Measurements from ENCODE around the gene HLA-DPB1.
"Not testable (repeated sequence)": the region's sequence is repeated elsewhere in the genome, so short reads cannot be mapped to it uniquely, and the experiment has no call there.

Gene HLA-DPB1

DNA sequence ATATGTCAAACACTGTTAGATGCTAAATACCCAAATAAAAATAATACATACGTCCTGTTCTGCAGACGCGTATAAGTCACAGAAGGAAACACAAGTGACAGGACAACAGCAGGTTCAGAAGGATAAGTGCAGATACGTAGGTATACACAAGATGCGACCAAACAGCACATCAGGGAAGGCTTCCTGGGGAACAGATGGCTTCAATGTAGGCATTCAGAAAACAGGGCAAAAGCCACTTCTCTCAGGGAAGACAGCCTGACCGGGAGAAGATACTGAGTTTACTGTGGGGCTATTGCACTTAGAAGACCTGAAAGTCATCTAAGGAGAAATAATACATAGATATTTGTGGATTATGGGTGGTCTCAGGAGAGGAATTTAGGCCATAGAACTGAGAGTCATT is 4.2 kb upstream of the HLA-DPB1 start:
- no peak for DNase-seq (ENCODE audit: low spot score)

DNA sequence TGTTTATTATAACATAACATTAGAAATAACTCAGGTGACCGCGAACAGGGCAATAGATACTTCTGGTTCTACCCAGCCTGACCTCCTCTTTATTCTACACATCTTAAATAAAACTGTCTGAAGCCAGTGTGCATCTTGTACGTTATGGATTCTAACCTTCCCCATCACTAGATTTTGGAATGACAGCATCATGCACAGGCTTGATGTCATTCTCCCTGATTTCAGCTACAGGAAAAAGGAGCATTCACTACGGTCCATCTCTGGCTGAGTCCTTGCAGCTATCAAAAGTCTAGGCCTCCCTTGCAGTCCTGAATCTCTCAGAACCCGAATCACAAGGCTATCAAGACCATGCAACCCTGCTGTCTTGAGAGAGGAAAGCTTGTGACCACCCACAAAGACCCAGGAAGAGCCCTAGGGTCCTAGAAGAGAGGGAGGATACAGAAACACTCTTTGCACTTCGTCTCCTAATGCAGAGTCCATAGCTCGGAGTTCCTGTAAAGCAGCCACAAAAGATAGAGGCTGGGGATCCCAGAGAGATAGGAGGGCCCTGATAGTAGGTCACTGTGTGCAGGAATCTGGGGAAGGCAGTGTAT is 3.2 kb upstream of the HLA-DPB1 start:
- DNase-seq (ENCODE audit: low spot score): no peak

DNA sequence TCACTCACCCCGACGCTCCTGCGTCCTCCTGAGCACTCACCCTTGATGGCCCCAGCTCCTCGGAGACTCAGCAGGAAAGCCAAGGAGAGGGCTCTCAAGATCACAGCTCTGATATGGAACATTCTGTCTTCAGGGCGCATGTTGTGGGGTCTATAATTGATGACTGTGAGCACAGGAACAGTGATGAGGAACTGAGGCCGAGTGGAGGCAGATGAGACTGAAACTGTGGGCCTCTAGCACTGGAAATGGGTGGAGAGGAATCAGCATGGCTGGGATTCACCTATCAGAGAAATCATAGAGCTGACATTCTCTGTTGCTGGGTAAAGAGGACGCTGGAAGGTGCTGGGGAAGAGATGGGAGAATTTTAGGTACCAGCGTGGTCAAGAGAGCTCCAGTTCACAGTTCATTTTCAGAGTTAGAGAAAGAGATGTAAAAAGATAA is 2.3 kb upstream of the HLA-DPB1 start, which contains the start of gene HLA-DPA1:
Gene HLA-DPA1, minus strand, starts transcription at position 219 of the 441 bp plus-strand sequence.
- peak; percentile 12 for DNase-seq (ENCODE audit: low spot score)

DNA sequence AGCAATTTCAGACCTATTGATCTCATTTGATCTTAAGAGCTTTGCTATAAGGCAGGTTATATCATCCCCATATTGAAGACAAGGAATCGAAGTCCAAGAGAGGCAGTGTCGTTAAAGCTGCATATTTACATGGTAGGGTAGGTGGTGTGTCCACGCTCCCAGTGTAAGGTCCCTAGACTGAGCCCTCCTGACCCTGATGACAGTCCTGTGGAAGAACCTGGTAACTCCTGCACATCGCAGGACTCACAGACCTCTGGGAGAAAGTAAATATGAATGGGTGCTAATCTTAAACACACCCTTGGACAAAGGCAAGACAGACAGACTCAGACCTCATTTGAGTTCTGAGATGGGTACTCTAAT is 602 bp upstream of the HLA-DPB1 start:
- no peak for DNase-seq (ENCODE audit: low spot score)

DNA sequence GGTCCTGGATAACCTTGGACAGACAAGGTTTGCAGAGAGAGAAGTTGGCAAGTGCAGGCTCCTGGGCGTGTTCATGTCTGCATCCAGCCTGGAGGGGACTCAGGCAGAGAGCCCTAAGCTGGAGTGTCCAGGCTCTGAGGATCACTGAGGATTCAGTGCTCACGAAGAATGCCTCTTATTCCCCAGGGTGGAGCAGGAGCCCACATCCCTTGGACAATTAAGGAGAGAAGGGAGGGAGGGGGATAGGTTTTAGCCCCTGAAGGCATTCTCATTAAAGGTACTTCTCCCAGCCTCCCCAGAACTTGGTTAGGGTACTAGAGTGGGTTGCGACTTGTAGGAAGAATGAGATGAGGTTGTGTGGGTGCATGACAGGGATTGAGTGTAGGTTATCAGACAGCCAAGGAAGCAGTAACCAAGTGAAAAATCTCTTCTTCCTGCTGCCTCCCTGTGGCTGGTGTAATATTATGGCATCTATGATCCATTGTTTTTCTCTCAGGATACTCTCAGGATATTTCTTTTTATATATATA is 680 bp downstream of the HLA-DPB1 start:
- DNase-seq (ENCODE audit: low spot score): no peak

DNA sequence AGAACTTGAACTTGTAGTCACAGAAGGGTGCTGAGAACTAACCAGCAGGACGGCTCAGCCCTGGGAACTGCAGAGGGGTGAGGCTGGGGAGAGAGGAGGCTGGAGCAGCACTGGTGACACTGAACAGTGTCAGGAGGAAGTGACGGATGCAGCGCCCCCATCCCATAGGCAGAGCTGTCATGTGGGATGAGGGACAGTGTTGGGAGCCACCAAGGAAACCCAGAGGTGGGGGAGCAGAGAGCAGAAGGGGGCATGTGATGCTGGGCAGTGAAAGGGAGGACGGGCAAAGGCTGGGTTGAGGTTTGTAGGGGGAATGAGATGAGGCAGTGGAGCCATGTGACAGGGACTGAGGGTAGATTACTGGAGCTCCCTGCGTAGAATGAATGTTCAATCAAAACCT is 2.1 kb downstream of the HLA-DPB1 start:
- no peak for DNase-seq (ENCODE audit: low spot score)

DNA sequence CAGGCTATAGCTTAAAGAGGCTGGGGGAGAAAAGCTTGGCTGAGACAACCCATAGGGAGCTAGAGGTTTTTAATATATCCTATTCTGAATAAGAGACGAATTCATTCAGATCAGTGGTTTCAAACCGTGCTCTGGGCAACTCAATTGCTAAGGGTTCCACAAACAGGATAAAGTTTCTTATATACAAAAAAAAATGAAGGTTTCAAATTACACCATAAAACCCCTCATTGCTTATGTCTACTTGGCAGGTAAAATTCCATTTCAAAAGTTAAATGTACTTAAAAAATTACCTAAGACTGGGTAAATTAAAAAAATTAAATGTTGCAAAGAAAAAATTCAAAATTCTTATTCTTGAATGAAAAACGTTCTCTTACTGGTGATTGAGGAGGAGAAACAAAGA is 2.7 kb downstream of the HLA-DPB1 start:
- no peak for DNase-seq (ENCODE audit: low spot score)

DNA sequence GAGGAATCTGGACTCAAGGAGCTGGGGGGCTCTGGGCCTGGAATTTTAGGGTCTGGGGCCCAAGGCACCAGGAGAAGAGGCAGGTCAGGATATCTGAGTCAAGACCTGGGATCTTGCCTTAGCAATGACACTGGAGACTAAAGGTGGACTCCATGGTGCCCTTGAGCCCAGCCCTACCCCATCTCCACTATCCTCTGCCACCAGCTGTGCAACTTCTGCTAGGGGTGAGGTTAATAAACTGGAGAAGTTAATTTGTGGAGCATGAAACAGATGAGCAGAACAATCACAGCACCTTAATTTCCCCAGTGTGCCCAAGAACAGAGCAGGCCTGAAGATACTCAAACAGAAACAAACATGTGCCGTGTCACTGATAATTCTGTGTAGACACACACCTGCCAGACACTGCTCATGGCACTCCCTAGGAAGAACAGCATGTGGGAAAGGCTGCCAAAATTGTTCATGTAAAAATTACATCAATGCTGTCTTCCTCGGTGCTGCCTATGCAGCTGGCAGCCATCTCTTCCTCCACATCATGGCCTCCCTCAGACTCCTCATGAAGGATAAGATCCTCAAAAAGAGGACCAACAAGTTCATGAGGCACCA is 3.2 kb downstream of the HLA-DPB1 start:
- DNase-seq (ENCODE audit: low spot score): no peak

DNA sequence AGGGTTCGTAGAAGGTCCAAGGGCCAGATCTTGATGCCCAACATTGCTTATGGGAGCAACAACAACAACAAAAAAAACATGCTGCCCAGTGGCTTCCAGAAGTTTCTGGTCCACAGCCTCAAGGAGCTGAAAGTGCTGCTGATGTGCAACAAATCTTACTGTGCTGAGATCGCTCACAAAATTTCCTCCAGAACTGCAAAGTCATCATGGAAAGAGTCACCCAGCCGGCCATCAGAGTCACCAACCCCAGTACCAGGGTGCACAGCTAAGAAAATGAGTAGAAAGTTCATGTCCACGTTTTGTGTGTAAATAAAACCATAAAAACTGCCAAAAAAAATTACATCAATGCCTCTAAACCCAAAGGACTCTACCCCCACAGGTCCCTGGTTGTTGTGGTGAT is 3.8 kb downstream of the HLA-DPB1 start:
- no peak for DNase-seq (ENCODE audit: low spot score)

DNA sequence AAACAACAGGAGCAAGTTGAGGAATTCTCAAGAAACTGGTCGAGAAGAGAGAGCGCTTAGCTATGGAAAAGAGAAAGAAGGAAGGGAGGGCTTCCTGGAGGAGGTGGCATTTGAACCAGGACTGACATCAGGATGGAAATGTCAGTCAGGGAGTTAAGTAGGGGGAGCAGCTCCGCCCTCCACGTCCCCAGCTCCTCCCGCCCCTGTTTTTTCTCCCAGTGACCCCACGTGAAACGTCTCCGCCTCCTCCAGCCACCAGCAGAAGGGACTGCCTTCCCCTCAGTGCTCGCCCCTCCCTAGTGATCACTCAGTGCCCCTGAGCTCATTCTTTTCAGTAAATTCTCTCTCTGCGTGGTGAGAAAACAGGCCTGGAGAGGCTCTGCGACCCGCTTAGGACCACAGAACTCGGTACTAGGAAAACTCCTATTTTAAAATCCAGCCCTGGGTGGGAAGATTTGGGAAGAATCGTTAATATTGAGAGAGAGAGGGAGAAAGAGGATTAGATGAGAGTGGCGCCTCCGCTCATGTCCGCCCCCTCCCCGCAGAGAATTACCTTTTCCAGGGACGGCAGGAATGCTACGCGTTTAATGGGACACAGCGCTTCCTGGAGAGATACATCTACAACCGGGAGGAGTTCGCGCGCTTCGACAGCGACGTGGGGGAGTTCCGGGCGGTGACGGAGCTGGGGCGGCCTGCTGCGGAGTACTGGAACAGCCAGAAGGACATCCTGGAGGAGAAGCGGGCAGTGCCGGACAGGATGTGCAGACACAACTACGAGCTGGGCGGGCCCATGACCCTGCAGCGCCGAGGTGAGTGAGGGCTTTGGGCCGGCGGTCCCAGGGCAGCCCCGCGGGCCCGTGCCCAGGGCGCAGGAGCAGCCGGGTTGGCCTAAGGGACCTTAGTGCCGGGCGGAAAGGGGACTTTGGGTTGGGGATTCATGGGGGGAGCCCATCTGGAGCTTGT is 4.6 kb downstream of the HLA-DPB1 start:
- DNase-seq (ENCODE audit: low spot score): no peak

DNA sequence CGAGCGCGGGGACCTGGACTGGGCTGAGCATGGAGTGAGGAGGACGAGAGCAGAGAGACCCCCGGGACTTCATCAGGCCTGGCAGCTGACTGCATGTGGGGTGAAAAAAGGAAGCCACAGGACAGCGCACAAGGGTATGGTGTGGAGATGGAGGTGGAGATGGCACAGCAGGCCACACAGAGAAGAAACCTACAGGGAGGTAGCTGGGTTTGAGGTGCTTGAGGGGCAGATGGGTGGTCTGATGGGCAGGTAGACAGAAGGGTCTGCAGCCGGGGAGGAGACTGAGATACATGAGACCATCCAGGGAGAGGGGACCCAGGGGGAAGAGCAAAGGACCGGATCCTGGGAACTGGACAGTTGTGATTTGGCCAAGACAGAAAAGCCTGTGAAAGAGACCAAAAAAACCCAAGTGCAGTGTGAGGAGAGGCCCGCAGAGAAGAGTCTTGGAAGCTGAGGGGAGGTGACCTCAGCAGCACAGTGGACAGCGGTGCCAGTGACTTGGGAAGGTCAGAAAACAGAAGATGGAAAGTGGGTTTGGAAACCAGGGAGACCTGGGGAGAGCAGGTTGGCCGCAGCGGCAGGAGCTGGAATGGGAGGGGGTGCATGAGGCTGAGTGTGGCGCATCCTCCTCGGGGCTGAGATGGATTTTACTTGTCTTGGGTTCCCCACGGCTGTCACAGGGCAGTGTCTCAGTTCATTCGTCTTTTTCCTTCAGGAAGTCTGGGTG is 5.5 kb downstream of the HLA-DPB1 start:
- no peak for DNase-seq (ENCODE audit: low spot score)

DNA sequence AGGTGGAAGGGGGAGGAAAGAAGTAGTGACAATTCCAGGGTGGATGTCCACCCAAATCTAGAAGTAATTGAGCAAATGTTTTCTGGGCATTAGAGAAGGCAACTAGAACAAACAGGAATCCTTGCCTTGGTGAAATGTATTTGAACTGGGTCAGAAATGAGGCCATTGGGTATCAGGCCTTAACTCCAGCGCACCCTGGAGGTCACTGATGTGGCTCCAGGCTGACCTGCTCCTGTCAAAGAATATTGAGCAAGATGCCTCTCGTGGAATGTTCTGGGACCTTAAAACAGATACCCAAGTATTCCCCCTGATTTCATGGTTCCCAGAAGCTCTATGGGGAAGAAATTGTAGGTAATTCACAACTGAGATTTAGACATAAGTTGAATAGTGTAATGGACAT is 6.9 kb downstream of the HLA-DPB1 start:
- peak; percentile 23 for DNase-seq (ENCODE audit: low spot score)

DNA sequence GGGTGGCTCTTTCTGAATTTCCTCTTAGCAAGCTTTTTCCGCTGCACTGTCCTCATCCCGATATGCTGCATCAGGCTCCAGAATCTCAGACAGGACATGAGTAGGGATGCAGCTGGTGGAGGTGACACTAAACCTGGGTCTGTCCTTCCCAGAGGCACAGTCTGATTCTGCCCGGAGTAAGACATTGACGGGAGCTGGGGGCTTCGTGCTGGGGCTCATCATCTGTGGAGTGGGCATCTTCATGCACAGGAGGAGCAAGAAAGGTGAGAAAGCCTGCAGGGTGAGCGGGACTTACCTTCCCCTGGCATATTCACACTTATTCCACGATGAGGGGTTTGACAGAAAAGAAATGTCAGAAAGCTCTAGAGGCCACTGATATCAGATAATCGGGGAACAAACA is 9.8 kb downstream of the HLA-DPB1 start:
- no peak for DNase-seq (ENCODE audit: low spot score)

DNA sequence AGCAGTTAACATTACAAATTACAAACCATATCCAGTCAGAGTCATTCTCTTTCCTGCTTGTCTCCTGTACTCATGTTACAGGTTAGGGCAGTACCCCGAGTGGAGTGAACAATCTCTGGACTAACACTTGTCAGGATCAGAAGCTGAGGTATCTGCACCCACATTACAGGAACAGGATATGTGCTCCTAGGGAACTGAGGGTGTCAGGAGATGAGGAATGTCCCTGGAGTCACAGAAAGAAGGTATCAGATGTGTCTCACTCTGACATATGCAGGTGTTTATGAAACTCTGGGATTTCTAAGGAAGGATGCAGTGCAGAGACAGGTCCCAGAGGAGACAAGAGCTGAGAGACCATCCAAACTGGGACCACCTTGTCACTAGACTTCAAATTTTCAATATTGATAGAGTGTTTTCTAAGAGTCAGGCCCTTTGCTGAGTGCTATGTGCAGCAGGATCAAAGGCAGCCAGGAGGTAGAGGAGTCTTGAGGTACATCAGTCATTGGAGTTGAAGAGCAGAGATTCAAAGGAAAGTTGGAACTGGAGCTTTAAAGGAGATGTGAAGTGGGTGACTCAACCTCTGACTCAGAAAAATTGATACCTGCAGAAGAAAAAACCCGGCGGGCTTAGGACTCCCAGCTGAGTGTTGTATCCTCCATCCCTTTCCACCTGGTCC is 12.6 kb downstream of the HLA-DPB1 start:
- DNase-seq (ENCODE audit: low spot score): no peak

DNA sequence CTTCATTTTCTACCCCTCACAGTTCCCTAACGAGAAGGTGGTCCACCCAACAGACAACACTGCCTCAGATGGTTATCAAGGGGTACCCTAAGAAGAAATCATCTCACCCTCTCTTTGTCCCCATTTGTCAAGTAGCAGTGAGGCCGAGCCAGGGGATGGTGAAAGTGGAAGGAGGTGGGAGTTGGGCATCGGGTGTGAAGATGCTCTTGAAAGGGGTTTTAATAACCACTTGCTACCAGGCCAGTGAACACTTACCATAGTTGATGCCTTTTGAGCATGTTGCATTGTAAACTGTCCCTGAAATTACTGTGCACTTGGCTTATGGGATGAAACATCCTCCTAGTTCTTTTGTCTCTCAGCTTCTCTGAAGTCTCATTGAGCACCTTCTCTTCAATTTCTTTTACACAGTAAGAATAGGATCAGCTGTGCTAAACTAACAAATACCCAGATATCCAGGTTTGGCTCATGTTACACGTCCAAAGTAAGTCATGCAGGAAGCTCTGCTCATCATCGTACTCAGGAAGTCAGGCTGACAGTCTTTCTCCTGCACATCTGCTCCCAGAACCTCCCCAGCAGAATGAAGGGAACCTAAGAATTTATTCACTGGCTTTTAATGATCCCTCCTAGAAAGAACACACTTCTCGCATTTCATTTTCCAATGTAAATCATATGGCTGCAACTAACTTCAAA is 13.3 kb downstream of the HLA-DPB1 start:
- DNase-seq (ENCODE audit: low spot score): no peak

DNA sequence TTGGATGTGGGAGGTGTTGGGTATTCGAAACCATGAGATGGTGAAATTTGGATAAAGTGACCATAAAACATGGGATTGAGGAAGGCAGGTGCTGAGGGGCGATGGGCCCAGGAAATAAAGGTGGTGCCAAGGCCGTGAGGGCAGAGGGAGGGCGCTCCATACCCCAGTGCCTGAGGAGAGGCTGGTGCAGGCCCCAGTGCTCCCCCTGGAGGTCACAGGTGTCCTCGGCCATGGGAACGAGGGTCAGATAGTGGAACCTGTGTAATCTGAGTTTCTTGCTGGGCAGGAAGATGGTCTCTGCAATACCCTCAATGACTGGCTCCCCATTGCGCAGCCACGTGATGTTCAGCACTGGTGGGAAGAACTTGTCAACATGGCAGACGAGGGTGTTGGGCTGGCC is 16.2 kb downstream of the HLA-DPB1 start:
- no peak for DNase-seq (ENCODE audit: low spot score)

DNA sequence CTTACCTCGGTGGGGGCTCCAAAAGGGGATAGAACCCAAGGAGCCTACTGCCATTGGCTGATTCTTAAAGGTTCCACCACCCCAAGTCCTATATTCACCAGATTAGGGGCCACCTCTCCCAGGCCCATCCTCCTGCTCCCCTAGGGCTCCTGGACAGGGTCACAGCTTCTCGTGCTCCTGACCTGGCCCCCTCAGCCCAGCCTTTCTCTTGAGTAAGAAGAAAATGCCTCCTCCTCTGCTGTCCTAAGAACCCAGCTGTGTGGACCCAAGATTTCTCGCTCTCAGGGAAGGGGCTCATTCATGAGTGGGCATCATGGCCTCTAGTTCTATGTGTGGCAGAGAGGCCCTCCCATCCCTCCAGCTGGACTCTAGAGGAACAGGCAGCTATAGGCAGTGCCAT is 16.6 kb downstream of the HLA-DPB1 start:
- no peak for DNase-seq (ENCODE audit: low spot score)

DNA sequence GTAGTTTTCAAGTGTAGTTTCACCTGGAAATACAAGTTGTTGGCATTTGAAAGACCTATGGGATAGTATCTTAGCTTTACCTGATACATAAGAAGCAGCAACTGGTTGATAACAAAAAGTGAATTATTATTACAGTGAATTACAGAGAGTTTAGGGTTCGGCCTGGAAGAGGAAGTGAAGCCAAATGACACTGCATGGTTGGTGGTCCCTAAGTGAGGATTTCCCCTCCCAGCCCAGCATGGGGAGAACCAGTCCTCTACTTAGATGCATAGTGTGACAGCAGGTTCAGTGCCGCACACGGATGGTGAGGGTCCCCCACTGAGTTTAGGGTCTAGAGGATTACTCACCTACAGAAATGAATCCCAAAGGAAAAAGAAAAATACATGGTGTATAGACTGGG is 18.1 kb downstream of the HLA-DPB1 start:
- no peak for DNase-seq (ENCODE audit: low spot score)

DNA sequence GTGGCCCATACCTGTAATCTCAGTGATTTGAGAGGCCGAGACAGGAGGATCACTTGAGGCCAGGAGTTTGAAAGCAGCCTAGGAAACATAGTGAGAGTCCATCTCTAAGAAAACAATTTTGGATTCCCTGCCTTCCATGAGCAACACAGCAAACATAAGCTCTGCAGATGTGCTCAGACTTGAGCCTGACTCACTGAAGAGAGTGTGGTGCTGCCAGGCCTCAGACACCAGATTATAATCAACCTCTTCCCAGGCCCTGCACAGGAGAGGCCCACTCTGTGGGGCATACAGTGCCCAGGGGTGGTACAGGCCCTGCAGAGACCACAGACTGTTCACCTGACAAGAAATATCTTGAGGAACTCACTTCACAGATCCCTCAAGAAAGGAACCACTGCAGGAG is 19.9 kb downstream of the HLA-DPB1 start:
- DNase-seq (ENCODE audit: low spot score): no peak

DNA sequence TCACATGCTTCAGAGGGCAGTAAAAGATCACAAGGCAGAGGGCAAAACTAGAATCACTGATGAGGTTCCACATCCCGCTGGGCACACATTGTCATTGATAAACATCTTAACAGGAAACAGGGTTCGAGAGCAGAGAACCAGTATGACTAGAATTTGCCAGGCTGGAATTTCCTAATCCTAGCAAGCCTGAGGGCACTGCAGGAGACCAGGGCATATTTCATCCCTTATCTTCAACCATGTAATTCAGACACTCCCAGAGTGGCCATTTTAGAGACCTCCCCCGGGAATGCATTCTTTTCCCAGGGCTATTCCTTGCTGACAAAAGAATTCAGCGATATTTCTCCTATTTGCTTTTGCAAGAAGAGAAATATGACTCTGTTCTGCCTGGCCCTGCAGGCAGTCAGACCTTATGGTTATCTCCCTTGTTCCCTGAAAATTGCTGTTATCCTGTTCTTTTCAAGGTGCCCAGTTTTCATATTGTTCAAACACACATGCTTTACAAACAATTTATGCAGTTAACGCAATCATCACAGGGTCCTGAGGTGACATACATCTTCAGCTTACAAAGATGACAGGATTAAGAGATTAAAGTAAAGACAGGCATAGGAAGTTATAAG is 25.4 kb downstream of the HLA-DPB1 start:
- not testable (repeated sequence) for DNase-seq (ENCODE audit: low spot score)

DNA sequence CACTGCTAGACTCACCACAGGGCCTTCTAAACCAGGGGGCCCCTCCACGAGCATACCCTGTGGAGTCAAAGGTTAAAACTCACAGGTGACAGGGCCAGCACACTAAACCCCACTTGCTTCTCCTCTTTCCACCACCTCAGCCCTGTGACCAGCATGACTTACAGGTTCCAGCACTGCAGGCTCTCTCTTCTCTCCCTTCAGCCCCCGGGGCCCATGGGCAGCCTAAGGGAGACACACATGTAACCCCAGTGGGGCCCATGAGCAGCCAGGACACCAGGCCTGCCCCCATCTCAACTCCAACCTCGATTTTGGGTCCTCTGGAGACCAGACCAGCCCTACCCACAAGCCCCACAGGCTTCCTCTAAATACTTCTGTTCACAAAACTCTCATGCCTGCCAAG is 28.0 kb downstream of the HLA-DPB1 start:
- no peak for DNase-seq (ENCODE audit: low spot score)

All from SW480 (cell line).